A549 (cell line): ENCODE data around the gene SMARCB1. TPM values are rescaled to one million over a fixed set of nuclear protein-coding genes. Genes with fewer than 3 reads are reported as not detected.
A peak's percentile ranks its signal among the peaks of the same experiment; 100 is the strongest.
"Not testable (repeated sequence)": the region's sequence is repeated elsewhere in the genome, so short reads cannot be mapped to it uniquely, and the experiment has no call there.

ENCODE experiments used
- ATAC-seq, 2 experiments: fragments of 200-7000 bp in 1 of 2; fragments of >200 bp in 1 of 2; cut with Nextera tagmentation in 1 of 2; cut with Tn5 transposase in 1 of 2; 3 replicates each; pipeline versions ENCODE4 v1.8.0 to v1.9.1; 2018 to 2020; ENCODE audit warnings: mild to moderate bottlenecking in 1 of 2, moderate library complexity in 1 of 2
- CTCF ChIA-PET: fragments of 300-600 bp; sonication (Branson Sonifier 250); formaldehyde crosslinking; extraction: SDS; loops from one replicate; lab custom pipeline; 2021; ENCODE audit warnings: antibody characterized with exemption, inconsistent platforms; lab: Yijun Ruan, JAX
- POLR2A ChIA-PET: fragments of 350-600 bp; formaldehyde crosslinking; extraction: SDS; loops from one replicate; lab custom pipeline; 2021; ENCODE audit warnings: antibody characterized with exemption, inconsistent platforms; lab: Yijun Ruan, JAX
- DNase-seq, 2 experiments: peaks; one replicate each; pipeline versions ENCODE4 v3.0.0 to v3.0.0-alpha.2; 2011 to 2016; ENCODE audit warnings: low read depth in 1 of 2, low spot score in 1 of 2
- FAIRE-seq: peaks from 2 replicates; lab custom pipeline; 2011; peaks lifted over from hg19 to GRCh38; lab: Jason Lieb, UNC
- H3K27ac ChIP-seq, 2 experiments: fragments of >200 bp; sonication (Bioruptor Twin); formaldehyde crosslinking; 3 replicates each; pipeline ENCODE4 v1.5.1; 2016 to 2017
- H3K4me1 ChIP-seq: fragments of >200 bp; sonication (Bioruptor Twin); formaldehyde crosslinking; 3 replicates; pipeline ENCODE4 v1.6.1; 2016
- H3K4me2 ChIP-seq: fragments of >200 bp; sonication (Bioruptor Twin); formaldehyde crosslinking; 3 replicates; pipeline ENCODE4 v1.6.1; 2016
- H3K4me3 ChIP-seq: fragments of >200 bp; sonication (Bioruptor Twin); formaldehyde crosslinking; 3 replicates; pipeline ENCODE4 v1.5.1; 2016
- H3K9me3 ChIP-seq: fragments of >200 bp; sonication (Bioruptor Twin); formaldehyde crosslinking; 3 replicates; pipeline ENCODE4 v1.6.1; 2016
- CBX2 ChIP-seq: fragments of 200-600 bp; sonication (generic); IDR thresholded peaks from 2 replicates; pipeline ENCODE4 v1.6.1; 2016; ENCODE audit warnings: low read depth, mild to moderate bottlenecking, borderline replicate concordance
- CBX8 ChIP-seq: fragments of 200-600 bp; sonication (generic); IDR thresholded peaks from 2 replicates; pipeline ENCODE4 v1.6.1; 2016
- CHD4 ChIP-seq: fragments of 200-600 bp; sonication (generic); IDR thresholded peaks from 2 replicates; pipeline ENCODE4 v1.6.1; 2016; ENCODE audit warnings: antibody characterized with exemption, mild to moderate bottlenecking, borderline replicate concordance
- EHMT2 ChIP-seq: fragments of 200-600 bp; sonication (generic); IDR thresholded peaks from 2 replicates; pipeline ENCODE4 v1.6.1; 2016; ENCODE audit warnings: antibody characterized with exemption, low read depth, mild to moderate bottlenecking, moderate library complexity
- EP300 ChIP-seq, 2 experiments: fragments of >200 bp; sonication (Bioruptor Twin); formaldehyde crosslinking; IDR thresholded peaks; 2 replicates in 1 of 2; 3 replicates in 1 of 2; pipeline ENCODE4 v1.6.1; 2016 to 2017
- ESRRA ChIP-seq: fragments of 150-350 bp; IDR thresholded peaks from 2 replicates; pipeline ENCODE4 v1.6.1; 2014; ENCODE audit warnings: mild to moderate bottlenecking, low read length, borderline replicate concordance
- HDAC2 ChIP-seq: fragments of 200-600 bp; sonication (generic); IDR thresholded peaks from 2 replicates; pipeline ENCODE4 v1.6.1; 2016
- HEYL ChIP-seq: fragments of 250-450 bp; sonication (Bioruptor Pico); IDR thresholded peaks from 2 replicates; pipeline ENCODE4 v1.8.0; 2021; ENCODE audit warnings: mild to moderate bottlenecking, moderate library complexity
- HOXB5 ChIP-seq: fragments of 250-450 bp; sonication (Bioruptor Pico); IDR thresholded peaks from 2 replicates; pipeline ENCODE4 v1.5.0; 2020; ENCODE audit warnings: mild to moderate bottlenecking, moderate library complexity
- JUN ChIP-seq, 2 experiments: fragments of >200 bp; sonication (Bioruptor Twin); formaldehyde crosslinking; IDR thresholded peaks; 2 replicates in 1 of 2; 3 replicates in 1 of 2; pipeline ENCODE4 v1.6.1; 2016 to 2017
- JUNB ChIP-seq: fragments of >200 bp; sonication (Bioruptor Twin); formaldehyde crosslinking; IDR thresholded peaks from 2 replicates; pipeline ENCODE4 v1.6.1; 2016
- NFE2L2 ChIP-seq: fragments of 150-350 bp; conservative IDR thresholded peaks from 2 replicates; pipeline ENCODE4 v1.6.1; 2014; ENCODE audit warnings: low read length
- NPAS2 ChIP-seq: fragments of 250-450 bp; sonication (Bioruptor Pico); IDR thresholded peaks from 2 replicates; pipeline ENCODE4 v1.8.0; 2022; ENCODE audit warnings: mild to moderate bottlenecking, moderate library complexity, borderline replicate concordance
- NR3C1 ChIP-seq: fragments of >200 bp; sonication (Bioruptor Twin); formaldehyde crosslinking; IDR thresholded peaks from 3 replicates; pipeline ENCODE4 v1.6.1; 2017
- POLR2AphosphoS2 ChIP-seq: conservative IDR thresholded peaks from 2 replicates; pipeline ENCODE4 v1.6.1; 2012; ENCODE audit warnings: low read length, improper control_type of control experiment, inconsistent platforms
- RAD21 ChIP-seq, 2 experiments: fragments of >200 bp in 1 of 2; sonication (Bioruptor Twin) in 1 of 2; formaldehyde crosslinking in 1 of 2; IDR thresholded peaks in 1 of 2; conservative IDR thresholded peaks in 1 of 2; 2 replicates in 1 of 2; 3 replicates in 1 of 2; pipeline ENCODE4 v1.6.1; 2012 to 2018; ENCODE audit warnings: inconsistent platforms in 1 of 2
- RARB ChIP-seq: fragments of 250-450 bp; sonication (Bioruptor Pico); IDR thresholded peaks from 2 replicates; pipeline ENCODE4 v1.8.0; 2021; ENCODE audit warnings: mild to moderate bottlenecking, moderate library complexity
- RFX5 ChIP-seq: fragments of 450-650 bp; IDR thresholded peaks from 2 replicates; pipeline ENCODE4 v1.7.1; 2014; ENCODE audit warnings: antibody characterized with exemption, mild to moderate bottlenecking, moderate library complexity
- SMC3 ChIP-seq: fragments of >200 bp; sonication (Bioruptor Twin); formaldehyde crosslinking; IDR thresholded peaks from 3 replicates; pipeline ENCODE4 v1.6.1; 2018; ENCODE audit warnings: inconsistent platforms
- TP53 ChIP-seq: fragments of 250-450 bp; sonication (Bioruptor Pico); IDR thresholded peaks from 2 replicates; pipeline ENCODE4 v1.5.0; 2021; ENCODE audit warnings: mild to moderate bottlenecking, moderate library complexity
- ZNF302 ChIP-seq: fragments of 250-450 bp; sonication (Bioruptor Pico); IDR thresholded peaks from 2 replicates; pipeline ENCODE4 v1.9.0; 2021; ENCODE audit warnings: inconsistent platforms, mild to moderate bottlenecking, moderate library complexity
- WGBS: methylation state at CpG from one replicate; pipeline ENCODE4 v1.1.6; 2017; ENCODE audit errors: missing lambda C conversion rate; 5-methylcytosine and 5-hydroxymethylcytosine counted together
- polyA plus RNA-seq, 4 experiments: library from polyadenylated mRNA; depleted of rRNA in 3 of 4; stranded (reverse); fragments of >200 nt; fragmentation: RNase III in 1 of 4; extraction: RNeasy Plus Mini Kit Qiagen cat#74134 plus additional on column Dnase treatment in 1 of 4; gene quantifications; 2 replicates in 3 of 4; 3 replicates in 1 of 4; pipeline ENCODE4 v1.2.3, GENCODE V29; 2011 to 2017
- TF ChIP-seq, protein P1 (sequence below): fragments of 150-350 bp; IDR thresholded peaks from 2 replicates; pipeline ENCODE4 v1.6.1; 2014; ENCODE audit warnings: low read depth, mild to moderate bottlenecking, low read length
- TF ChIP-seq, protein P2 (sequence below): fragments of >200 bp; sonication (Bioruptor Twin); formaldehyde crosslinking; IDR thresholded peaks from 3 replicates; pipeline ENCODE4 v1.5.1; 2016

SMARCB1 gene
- polyA plus RNA-seq, 2 of the 4 experiments (the other 2 are of a cell fraction), result 65.6 to 133 TPM

DNA sequence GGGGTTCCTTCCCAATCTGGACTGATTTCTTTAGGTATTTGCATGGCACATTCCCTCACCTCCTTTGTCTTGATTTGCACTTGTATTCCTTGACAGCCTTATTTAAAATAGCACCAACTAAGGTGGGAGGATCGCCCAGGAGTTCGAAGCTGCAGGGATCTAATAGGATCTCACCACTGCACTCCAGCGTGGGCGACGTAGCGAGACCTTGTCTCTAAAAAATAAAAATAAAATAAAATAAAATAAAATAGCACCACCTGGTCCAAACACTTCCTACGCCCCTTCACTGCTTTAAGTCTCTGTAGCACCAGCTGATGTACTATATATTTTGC is 71.7 kb downstream of the SMARCB1 start:
- FAIRE-seq (no peak), DNase-seq (no peak), ATAC-seq (no peak)
- Histone ChIP-seq H3K4me2 (peak overlapping the region; percentile 93), H3K9me3 (no peaks in the 10 kb centered on the region), H3K4me1 (peaks cover 9% of the 10 kb centered on the region; the same call in 1 of the 3 replicates), H3K27ac (peak overlapping the region; percentile 81 to 90; a peak in 5 of 6 replicates), H3K4me3 (peak overlapping the region; percentile 58)
- ChIA-PET POLR2A (interaction anchor here (0.6 to 1.1 kb wide), 3 partner anchors 9 to 94 kb away, joined by 3 to 5 read pairs (median 3); no protein-coding TSS in a partner anchor), CTCF (interaction anchor here (1.1 to 3.1 kb wide), 4 partner anchors 9 to 98 kb away, joined by 3 to 27 read pairs (median 3); partner anchors contain the start of gene CHCHD10)
- TF ChIP-seq EHMT2, result no peak
- TF ChIP-seq RARB (CRISPR knock-in tag), result no peak
- TF ChIP-seq CBX2, result no peak
- TF ChIP-seq CBX8, result no peak
- TF ChIP-seq JUNB, result no peak
- TF ChIP-seq RAD21 (conservative IDR thresholded peaks at IDR 0.05 in 1 of 2, IDR thresholded peaks at IDR 0.05 in 1 of 2), result no peak
- TF ChIP-seq NPAS2 (CRISPR knock-in tag), result no peak
- TF ChIP-seq CHD4, result no peak
- TF ChIP-seq RFX5, result no peak
- TF ChIP-seq NR3C1, result no peak
- TF ChIP-seq HDAC2, result no peak
- TF ChIP-seq TP53 (CRISPR knock-in tag), result no peak
- TF ChIP-seq JUN (IDR thresholded peaks at IDR 0.05), result no peak
- TF ChIP-seq NFE2L2, result no peak
- no peak for TF ChIP-seq HOXB5 (CRISPR knock-in tag)
- TF ChIP-seq, protein P1, sequence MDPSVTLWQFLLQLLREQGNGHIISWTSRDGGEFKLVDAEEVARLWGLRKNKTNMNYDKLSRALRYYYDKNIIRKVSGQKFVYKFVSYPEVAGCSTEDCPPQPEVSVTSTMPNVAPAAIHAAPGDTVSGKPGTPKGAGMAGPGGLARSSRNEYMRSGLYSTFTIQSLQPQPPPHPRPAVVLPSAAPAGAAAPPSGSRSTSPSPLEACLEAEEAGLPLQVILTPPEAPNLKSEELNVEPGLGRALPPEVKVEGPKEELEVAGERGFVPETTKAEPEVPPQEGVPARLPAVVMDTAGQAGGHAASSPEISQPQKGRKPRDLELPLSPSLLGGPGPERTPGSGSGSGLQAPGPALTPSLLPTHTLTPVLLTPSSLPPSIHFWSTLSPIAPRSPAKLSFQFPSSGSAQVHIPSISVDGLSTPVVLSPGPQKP, result no peak
- no peak for TF ChIP-seq ZNF302 (CRISPR knock-in tag)
- no peak for TF ChIP-seq ESRRA
- TF ChIP-seq POLR2AphosphoS2, result no peak
- WGBS, result 94% methylated on average over 7 of the region's 7 CpGs

DNA sequence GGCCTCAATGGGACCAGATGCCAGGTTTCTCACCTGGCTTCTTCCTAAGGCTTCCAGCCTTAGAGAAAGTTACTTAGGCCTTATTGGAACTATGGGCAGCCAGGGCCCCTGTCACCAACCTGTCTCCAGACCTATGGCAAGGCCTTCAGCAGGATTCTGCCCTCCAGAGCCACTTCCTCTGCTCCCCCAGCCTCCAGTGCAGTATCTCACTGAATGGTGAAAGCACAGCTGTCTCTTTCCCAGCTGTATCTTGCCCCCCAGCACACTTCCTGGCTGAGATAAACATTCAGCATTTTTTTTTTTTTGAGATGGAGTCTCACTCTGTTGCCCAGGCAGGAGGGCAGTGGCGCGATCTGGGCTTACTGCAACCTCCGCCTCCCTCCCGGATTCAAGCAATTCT is 72.4 kb downstream of the SMARCB1 start:
- TF ChIP-seq JUNB (no peak), HEYL (CRISPR knock-in tag) (no peak), JUN (IDR thresholded peaks at IDR 0.05) (no peak)
- CTCF ChIA-PET, result interaction anchor here (0.8 to 3.1 kb wide), 5 partner anchors 9 to 97 kb away, joined by 3 to 27 read pairs (median 3); partner anchors contain the start of genes CHCHD10 and MIF
- H3K4me3 ChIP-seq, result no peak overlapping the region
- no peak for DNase-seq
- 97% methylated on average over 4 of the region's 4 CpGs for WGBS
- POLR2A ChIA-PET, result no interaction called here
- no peak for FAIRE-seq
- peaks cover 9% of the 10 kb centered on the region; the same call in 1 of the 3 replicates for H3K4me1 ChIP-seq
- no peak for ATAC-seq
- no peaks in the 10 kb centered on the region for H3K9me3 ChIP-seq
- no peak overlapping the region for H3K27ac ChIP-seq
- H3K4me2 ChIP-seq, result no peak overlapping the region; the same call in 2 of the 3 replicates

DNA sequence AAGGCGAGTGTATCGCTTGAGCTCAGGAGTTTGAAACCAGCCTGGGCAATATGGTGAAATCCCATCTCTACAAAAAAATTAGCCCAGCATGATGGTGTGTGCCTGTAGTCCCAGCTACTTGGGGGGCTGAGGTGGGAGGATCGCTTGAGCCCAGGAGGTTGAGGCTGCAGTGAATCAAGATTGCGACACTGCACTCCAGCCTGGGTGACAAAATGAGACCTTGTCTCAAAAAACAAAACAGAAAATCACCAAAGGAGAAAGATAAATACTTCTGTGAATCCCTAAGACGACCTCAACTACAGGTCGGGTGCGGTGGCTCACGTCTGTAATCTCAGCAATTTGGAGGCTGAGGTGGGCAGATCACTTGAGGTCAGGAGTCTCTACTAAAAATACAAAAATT is 73.4 kb downstream of the SMARCB1 start:
- H3K4me1 ChIP-seq, H3K27ac ChIP-seq, H3K4me2 ChIP-seq, POLR2A ChIA-PET, H3K9me3 ChIP-seq, H3K4me3 ChIP-seq, FAIRE-seq, ATAC-seq, DNase-seq: not testable (repeated sequence)
- WGBS, result 83% methylated on average over 8 of the region's 8 CpGs
- CTCF ChIA-PET, result interaction anchor here (2.1 to 3.1 kb wide), 3 partner anchors 10 to 96 kb away, joined by 9 to 27 read pairs (median 14); no protein-coding TSS in a partner anchor

DNA sequence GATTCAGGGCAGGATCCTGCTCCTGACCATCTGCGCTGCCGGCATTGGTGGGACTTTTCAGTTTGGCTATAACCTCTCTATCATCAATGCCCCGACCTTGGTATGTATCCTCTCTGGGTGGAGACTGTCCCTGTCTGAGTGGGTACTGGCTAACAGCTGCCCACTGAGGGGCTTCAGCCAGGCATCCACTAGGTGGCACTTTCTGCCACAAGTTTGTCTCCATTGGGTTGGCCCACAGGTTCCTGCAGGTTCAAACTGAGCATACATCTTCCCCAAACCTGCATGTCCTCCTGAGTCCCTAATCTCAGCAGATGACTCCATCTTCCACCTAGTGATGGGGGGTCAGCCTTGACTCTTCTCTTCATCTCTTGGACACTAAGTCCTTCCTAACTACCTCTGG is 75.3 kb downstream of the SMARCB1 start:
- 48% methylated on average over 3 of the region's 3 CpGs for whole genome bisulfite sequencing
- peaks cover 5% of the 10 kb centered on the region; the same call in 1 of the 3 replicates for H3K4me1 ChIP-seq
- ATAC-seq (peak; percentile 64 to 78; a peak in 5 of 6 replicates), DNase-seq (peak; percentile 52 to 59), FAIRE-seq (no peak)
- H3K4me2 ChIP-seq, result no peak overlapping the region
- no peak overlapping the region for H3K4me3 ChIP-seq
- H3K27ac ChIP-seq, result no peak overlapping the region
- ChIA-PET CTCF (interaction anchor here (0.8 to 2.7 kb wide), 14 partner anchors 9 to 95 kb away, joined by 3 to 14 read pairs (median 3); partner anchors contain the start of genes CHCHD10 and MIF), POLR2A (no interaction called here)
- H3K9me3 ChIP-seq, result no peaks in the 10 kb centered on the region
- TF ChIP-seq, protein P2, sequence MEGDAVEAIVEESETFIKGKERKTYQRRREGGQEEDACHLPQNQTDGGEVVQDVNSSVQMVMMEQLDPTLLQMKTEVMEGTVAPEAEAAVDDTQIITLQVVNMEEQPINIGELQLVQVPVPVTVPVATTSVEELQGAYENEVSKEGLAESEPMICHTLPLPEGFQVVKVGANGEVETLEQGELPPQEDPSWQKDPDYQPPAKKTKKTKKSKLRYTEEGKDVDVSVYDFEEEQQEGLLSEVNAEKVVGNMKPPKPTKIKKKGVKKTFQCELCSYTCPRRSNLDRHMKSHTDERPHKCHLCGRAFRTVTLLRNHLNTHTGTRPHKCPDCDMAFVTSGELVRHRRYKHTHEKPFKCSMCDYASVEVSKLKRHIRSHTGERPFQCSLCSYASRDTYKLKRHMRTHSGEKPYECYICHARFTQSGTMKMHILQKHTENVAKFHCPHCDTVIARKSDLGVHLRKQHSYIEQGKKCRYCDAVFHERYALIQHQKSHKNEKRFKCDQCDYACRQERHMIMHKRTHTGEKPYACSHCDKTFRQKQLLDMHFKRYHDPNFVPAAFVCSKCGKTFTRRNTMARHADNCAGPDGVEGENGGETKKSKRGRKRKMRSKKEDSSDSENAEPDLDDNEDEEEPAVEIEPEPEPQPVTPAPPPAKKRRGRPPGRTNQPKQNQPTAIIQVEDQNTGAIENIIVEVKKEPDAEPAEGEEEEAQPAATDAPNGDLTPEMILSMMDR, result peak; percentile 55
- TF ChIP-seq SMC3 (peak; percentile 72), RAD21 (conservative IDR thresholded peaks at IDR 0.05 in 1 of 2, IDR thresholded peaks at IDR 0.05 in 1 of 2) (peak; percentile 68 to 75), EP300 (IDR thresholded peaks at IDR 0.05) (no peak)

DNA sequence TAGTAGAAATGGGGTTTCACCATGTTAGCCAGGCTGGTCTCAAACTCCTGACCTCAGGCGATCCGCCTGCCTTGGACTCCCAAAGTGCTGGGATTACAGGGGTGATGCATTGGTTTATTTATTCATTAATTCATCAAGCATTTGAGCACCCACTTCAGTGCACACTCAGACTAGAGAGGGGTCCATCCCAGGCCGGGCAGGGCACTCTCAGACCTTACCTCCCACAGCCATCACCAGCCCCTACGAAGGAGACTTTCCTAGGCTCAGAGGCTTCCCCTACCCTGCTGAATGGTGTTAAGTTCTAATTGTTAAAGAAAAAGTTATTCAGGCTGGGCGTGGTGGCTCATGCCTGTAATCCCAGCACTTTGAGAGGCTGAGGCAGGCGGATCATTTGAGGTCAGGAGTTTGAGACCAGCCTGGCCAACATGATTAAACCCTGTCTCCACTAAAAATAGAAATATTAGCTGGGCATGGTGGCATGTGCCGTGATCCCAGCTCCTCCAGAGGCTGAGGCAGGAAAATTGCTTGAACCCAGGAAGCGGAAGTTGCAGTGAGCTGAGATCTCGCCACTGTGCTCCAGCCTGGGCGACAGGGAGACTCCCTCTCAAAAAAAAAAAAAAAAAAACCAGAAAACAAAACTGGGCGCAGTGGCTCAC is 77.9 kb downstream of the SMARCB1 start:
- WGBS, result 88% methylated on average over 11 of the region's 11 CpGs
- H3K4me1 ChIP-seq, H3K27ac ChIP-seq, ATAC-seq, DNase-seq, FAIRE-seq, H3K4me2 ChIP-seq, H3K4me3 ChIP-seq, H3K9me3 ChIP-seq: not testable (repeated sequence)
- ChIA-PET CTCF (interaction anchor here (0.6 to 2.7 kb wide), 6 partner anchors 8 to 29 kb away, joined by 3 to 12 read pairs (median 6); partner anchors contain the start of gene MIF), POLR2A (interaction anchor here (0.7 kb wide), 1 partner anchor 29 kb away, joined by 6 read pairs; no protein-coding TSS in a partner anchor)
